Gastrocnemius medialis (tissue), 4 donors: ENCODE data around the gene ASIC1.

Source experiments
- CTCF ChIP-seq, 5 experiments: fragments of 450-650 bp in 3 of 5; fragments of 200-600 bp in 2 of 5; sonication (generic) in 2 of 5; IDR thresholded peaks in 4 of 5; conservative IDR thresholded peaks in 1 of 5; 1 replicate in 4 of 5; 2 replicates in 1 of 5; pipeline ENCODE4 v1.5.1; 2016 to 2019; ENCODE audit warnings: antibody characterized with exemption in 5 of 5, mild to moderate bottlenecking in 3 of 5, moderate library complexity in 3 of 5
- POLR2A ChIP-seq, 2 donors: fragments of 450-650 bp; IDR thresholded peaks; one replicate each; pipeline ENCODE4 v1.6.1; 2017; ENCODE audit warnings: antibody characterized with exemption in 2 of 2, mild to moderate bottlenecking in 2 of 2, moderate library complexity in 2 of 2

GRCh38 chr12:50073206-50073605 lies 15.8 kb downstream of the ASIC1 start:
- TF ChIP-seq CTCF (IDR thresholded peaks at IDR 0.05 in 4 of 5, conservative IDR thresholded peaks at IDR 0.05 in 1 of 5) (no peak), POLR2A (IDR thresholded peaks at IDR 0.05) (no peak)
